ENCODE measurements around the gene LRRC10B. TPM values are rescaled to one million over a fixed set of nuclear protein-coding genes. Genes with fewer than 3 reads are reported as not detected.

LRRC10B gene
- total and polyA plus RNA-seq, 2 of the 8 experiments (the other 6 are each of a cell fraction or from before 2014, with no cell fraction given): 0.47 to 0.71 TPM

GRCh38 chr11:61503135-61503770 lies 5.3 kb upstream of the LRRC10B start:
- no peak overlapping the region for H2BK120ac ChIP-seq (replicated peaks; ENCODE audit: low read depth, low read length)
- H3K27ac ChIP-seq (ENCODE audit: low read depth, low read length): no peak overlapping the region
- no peak overlapping the region for H3K18ac ChIP-seq (ENCODE audit: extremely low read depth, low read length)
- peak overlapping the region; percentile 87; the same call in 1 of the 2 replicates for H2AK5ac ChIP-seq (ENCODE audit: low read depth, low read length)
- no peak for DNase-seq (ENCODE audit: low read depth in 1 of 2, low spot score in 2 of 2)
- peaks cover 5 to 31% (median 26%) of the 10 kb centered on the region in 4 experiments for H3K27me3 ChIP-seq (replicated peaks in 1 of 4; ENCODE audit: control insufficient read depth in 3 of 4, extremely low read depth in 1 of 4, insufficient read depth in 3 of 4, low read length in 3 of 4)
- H3K4me1 ChIP-seq (replicated peaks in 1 of 4; ENCODE audit: control insufficient read depth in 3 of 4, insufficient read depth in 4 of 4, low read length in 3 of 4): peaks cover 9 to 26% (median 17%) of the 10 kb centered on the region in 4 experiments
- H3K4me3 ChIP-seq (ENCODE audit: extremely low read depth in 1 of 4, insufficient read depth in 2 of 4, low read depth in 3 of 4, low read length in 4 of 4): no peak overlapping the region
- ChIA-PET CTCF (ENCODE audit: partially characterized antibody) (interaction anchor here (0.6 to 40.4 kb wide), 12 partner anchors 10 to 543 kb away, joined by 3 to 2106 read pairs (median 4); a partner anchor contains a TSS), POLR2A (ENCODE audit: partially characterized antibody) (interaction anchor here (0.6 to 2.5 kb wide), 3 partner anchors 9 to 19 kb away, joined by 3 to 7 read pairs (median 4); no protein-coding TSS in a partner anchor)
- H2AFZ ChIP-seq (ENCODE audit: low read length): no peak overlapping the region
- H2BK20ac ChIP-seq (ENCODE audit: low read length): no peak overlapping the region; the same call in 1 of the 2 replicates
- peak overlapping the region; percentile 16 for H4K91ac ChIP-seq (replicated peaks; ENCODE audit: insufficient read length, low read length)
- peaks cover 6% of the 10 kb centered on the region; the same call in 1 of the 2 replicates for H3K23me2 ChIP-seq (ENCODE audit: low read depth, low read length)
- FAIRE-seq: no peak
- no peak overlapping the region for H4K5ac ChIP-seq (ENCODE audit: insufficient read length, low read depth, low read length)
- H3K56ac ChIP-seq (replicated peaks; ENCODE audit: insufficient read length, low read depth, low read length): no peak overlapping the region
- H3K79me2 ChIP-seq (ENCODE audit: control insufficient read depth in 1 of 2, insufficient read depth in 2 of 2, low read length in 2 of 2): no peaks in the 10 kb centered on the region
- peaks cover 0 to 1% of the 10 kb centered on the region in 2 experiments for H4K20me1 ChIP-seq (replicated peaks in 1 of 2; ENCODE audit: control insufficient read depth in 1 of 2, insufficient read depth in 2 of 2, low read length in 2 of 2)
- no peak overlapping the region for H3K9ac ChIP-seq (replicated peaks in 1 of 4; ENCODE audit: extremely low read depth in 1 of 4, low read depth in 3 of 4, low read length in 3 of 4)
- peak overlapping the region; percentile 76 for H3K4ac ChIP-seq (replicated peaks; ENCODE audit: insufficient read length, low read depth, low read length)
- H2BK15ac ChIP-seq (ENCODE audit: low read length): peak overlapping the region; percentile 88; the same call in 1 of the 2 replicates
- no peak overlapping the region for H3K14ac ChIP-seq (ENCODE audit: insufficient read length)
- H3K79me1 ChIP-seq (ENCODE audit: low read depth, low read length): no peaks in the 10 kb centered on the region; the same call in 1 of the 2 replicates
- no peaks in the 10 kb centered on the region for H3K9me3 ChIP-seq (ENCODE audit: insufficient read depth in 2 of 2, low read depth in 1 of 2, low read length in 1 of 2)
- no peak overlapping the region for H4K8ac ChIP-seq (ENCODE audit: extremely low read depth, insufficient read depth, low read length)
- 81% methylated on average over 8 of the region's 8 CpGs; no CpG with 5 or more reads in 1 of the 2 experiments for WGBS, 2 experiments (ENCODE audit: extremely low coverage in 1 of 2, insufficient coverage in 1 of 2, insufficient read length in 1 of 2, insufficient replicate concordance in 2 of 2, low coverage in 1 of 2, low lambda C conversion rate in 2 of 2, missing lambda C conversion rate in 1 of 2)
- no peaks in the 10 kb centered on the region for H3K36me3 ChIP-seq (ENCODE audit: control insufficient read depth in 2 of 4, insufficient read depth in 4 of 4, low read length in 3 of 4)
- no peak overlapping the region for H3K23ac ChIP-seq (ENCODE audit: insufficient read length)
- H2BK5ac ChIP-seq (ENCODE audit: low read depth, low read length): 0 out of 2 replicates have a peak overlapping the region, but pooled peaks have one; percentile 75
- TF ChIP-seq EZH2 (IDR thresholded peaks at IDR 0.05; ENCODE audit: low read depth, low read length, severe bottlenecking) (no peak), SRF (IDR thresholded peaks at IDR 0.05; ENCODE audit: low read depth, low read length) (no peak), CTCF (IDR thresholded peaks at IDR 0.05; ENCODE audit: control extremely low read depth in 1 of 3, insufficient read depth in 1 of 3, low read depth in 1 of 3, low read length in 3 of 3) (no peak), SP4 (IDR thresholded peaks at IDR 0.05; ENCODE audit: low read length) (no peak), POLR2A (IDR thresholded peaks at IDR 0.05; ENCODE audit: control extremely low read depth in 1 of 2, low read depth in 2 of 2, low read length in 2 of 2) (no peak), SIX5 (IDR thresholded peaks at IDR 0.05; ENCODE audit: low read depth, low read length) (no peak)
- no peak overlapping the region for H3K4me2 ChIP-seq (ENCODE audit: insufficient read depth in 1 of 2, low read depth in 2 of 2, low read length in 2 of 2)
- H2BK12ac ChIP-seq (ENCODE audit: low read depth, low read length): peak overlapping the region; percentile 97; the same call in 1 of the 2 replicates
